SIG-M5 treated with dmso at 0.1 percent for 504 hours (cell line): Measurements from ENCODE around the gene DDA1.

Experiments
- DNase-seq: peaks from one replicate; lab custom pipeline; 2025; ENCODE audit not compliant: unreplicated experiment; lab: John Stamatoyannopoulos, UW

DDA1 gene

DNA sequence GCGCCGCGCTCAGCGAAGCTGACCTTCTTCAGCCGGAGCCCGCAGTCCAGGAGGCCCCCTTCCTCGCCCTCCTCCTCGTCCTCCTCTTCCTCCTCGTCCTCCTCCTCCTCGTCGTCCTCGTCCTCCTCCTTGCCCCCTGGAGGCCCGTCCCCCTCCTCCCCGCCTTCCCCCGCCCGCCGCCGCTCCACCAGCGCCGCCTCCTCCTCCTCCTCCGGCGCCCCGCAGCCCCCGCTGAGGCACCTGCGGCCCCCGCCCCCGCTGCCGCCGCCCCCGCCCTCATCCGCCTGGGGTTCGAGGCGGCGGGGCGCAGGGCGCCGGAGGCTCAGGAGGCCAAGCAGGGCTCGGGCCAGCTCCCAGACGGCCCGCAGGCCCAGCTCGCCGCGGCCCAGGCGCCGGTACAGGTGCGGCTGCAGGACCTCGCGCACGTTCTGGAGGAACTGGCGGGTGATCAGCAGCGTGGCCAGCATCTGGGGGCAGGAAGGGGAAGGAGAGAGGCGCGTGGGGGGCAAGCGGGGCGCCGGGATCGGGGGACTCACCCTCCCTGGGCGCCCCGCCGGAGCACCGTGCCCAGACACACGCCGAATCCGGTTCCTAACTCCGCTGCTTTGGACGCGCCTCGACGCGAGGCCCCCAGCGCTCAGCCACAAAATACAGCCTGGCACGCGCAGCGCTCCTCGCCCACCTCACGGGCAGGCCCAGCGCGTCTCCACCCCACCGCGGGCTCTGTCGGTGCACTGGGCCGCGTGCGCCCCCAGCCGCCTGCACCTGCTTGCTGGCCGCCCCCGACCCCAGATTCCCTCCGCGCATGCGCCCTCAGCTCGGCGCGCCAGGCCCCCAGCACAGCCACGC lies 19.4 kb downstream of the DDA1 start:
- no peak for DNase-seq

DNA sequence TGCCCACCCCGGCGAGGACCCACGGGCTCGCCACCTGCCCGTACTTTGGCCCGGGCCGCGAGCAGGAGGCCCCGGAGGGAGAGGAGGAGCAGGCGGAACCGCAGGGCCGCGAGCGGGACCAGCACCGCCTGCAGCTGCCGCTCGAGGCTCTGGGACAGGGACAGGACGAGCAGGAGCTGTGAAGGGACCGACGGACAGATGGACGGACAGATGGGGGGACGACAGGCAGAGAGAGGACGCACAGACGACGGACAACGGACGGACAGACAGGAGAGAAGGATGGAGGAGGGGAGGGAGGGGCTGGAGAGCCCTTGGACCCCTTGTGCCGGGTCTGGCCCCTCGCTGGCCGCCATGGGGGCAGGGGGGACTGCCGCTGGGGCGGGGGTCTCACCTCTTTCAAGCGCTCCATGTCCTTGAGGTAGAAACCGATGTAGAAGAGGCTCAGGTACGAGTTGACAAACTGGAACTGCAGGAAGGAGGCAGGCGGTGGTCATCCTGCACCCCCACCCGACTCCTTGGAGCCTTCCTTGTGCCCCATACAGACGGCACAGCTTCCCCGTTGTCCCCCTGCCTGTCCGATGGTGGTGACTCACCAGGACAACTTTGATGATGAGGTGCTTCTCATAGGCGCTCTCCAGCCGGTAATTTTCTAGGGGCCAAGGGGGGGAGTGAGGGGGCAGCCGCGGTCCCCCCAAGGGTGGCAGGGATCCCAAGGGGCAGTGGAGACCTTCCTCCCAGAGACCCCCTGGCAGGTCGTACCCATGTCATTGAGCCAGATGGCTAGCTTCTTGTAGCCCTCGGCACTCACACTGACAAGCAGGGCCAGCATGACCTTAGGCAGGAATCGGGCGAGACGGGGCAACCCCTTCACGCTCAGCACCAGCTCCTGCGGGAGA lies 20.3 kb downstream of the DDA1 start:
- no peak for DNase-seq

DNA sequence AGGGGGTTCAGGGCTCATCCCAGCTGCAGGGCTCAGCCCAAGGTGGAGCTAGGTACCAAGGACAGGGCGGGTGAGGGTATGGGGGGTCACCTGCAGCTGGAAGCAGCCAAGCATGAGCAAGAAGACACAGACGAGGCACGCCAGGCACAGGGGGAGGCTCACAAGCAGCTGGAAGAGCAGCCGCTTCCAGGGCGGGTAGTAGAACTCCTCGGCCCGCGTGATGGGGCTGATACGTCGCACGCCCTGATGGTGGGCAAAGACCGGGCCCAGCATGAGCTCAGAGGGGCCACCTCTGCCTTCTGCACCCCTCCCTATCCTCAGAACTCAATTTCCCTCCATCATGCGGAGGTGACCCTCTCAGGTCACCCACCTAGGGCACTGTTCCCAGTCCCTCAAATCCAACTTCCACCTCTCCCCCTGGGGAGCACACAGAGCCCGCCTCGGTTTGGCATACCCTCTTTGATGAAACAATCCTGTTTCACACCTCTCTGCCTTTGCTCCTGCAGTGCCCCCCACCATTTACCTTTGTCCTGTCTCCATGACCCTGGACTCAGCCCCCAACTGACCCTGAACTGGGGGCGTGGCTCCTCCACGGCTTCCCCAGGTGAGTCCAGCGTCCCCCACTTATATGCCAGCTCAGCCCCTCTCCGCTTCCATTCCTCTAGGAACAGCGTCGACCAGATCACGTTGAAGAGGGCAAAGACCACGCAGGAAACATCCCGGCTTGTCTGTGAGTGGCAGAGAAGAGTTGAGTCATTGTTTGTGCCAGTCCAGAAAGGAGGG lies 21.1 kb downstream of the DDA1 start:
- no peak for DNase-seq

DNA sequence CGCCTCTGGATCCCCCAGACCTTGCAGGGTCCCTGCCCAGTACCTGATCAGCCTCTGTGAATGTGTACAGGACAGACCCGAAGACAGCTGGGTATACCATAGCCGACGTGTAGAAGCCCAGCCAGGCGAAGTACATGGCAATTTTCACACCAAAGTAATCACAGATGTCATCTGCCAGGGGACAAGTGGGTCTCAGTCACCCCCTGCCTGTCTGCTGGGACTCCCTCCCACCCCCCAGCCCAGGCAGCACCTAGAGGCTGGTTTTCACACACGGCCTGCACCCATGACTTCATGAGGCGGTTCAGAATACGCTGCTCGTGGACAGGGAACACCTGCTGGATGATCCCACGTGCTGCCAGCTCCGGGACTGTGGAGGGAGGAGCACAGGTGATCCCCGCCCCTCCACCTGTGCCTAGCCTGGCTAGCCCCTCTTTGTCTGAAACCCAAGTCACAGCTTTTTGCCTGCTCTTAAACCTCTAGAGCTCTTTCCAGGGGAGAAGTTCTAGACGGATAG lies 21.7 kb downstream of the DDA1 start:
- DNase-seq, result no peak

DNA sequence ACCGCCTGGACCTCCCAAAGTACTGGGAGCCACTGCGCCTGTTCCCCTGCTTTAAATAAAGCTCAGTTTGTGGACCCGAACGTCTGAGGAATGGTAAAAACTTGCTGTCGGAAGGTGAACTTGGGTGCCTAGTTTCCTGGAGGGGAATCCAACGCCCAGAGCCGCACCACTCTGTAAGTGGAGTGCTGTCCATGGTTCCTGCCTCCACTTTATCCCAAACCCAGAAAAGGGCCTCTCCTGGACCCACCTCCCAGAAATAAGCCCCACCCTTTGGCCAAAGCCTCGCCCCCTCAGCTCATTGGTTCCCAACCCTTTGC lies 23.0 kb downstream of the DDA1 start:
- DNase-seq, result no peak

DNA sequence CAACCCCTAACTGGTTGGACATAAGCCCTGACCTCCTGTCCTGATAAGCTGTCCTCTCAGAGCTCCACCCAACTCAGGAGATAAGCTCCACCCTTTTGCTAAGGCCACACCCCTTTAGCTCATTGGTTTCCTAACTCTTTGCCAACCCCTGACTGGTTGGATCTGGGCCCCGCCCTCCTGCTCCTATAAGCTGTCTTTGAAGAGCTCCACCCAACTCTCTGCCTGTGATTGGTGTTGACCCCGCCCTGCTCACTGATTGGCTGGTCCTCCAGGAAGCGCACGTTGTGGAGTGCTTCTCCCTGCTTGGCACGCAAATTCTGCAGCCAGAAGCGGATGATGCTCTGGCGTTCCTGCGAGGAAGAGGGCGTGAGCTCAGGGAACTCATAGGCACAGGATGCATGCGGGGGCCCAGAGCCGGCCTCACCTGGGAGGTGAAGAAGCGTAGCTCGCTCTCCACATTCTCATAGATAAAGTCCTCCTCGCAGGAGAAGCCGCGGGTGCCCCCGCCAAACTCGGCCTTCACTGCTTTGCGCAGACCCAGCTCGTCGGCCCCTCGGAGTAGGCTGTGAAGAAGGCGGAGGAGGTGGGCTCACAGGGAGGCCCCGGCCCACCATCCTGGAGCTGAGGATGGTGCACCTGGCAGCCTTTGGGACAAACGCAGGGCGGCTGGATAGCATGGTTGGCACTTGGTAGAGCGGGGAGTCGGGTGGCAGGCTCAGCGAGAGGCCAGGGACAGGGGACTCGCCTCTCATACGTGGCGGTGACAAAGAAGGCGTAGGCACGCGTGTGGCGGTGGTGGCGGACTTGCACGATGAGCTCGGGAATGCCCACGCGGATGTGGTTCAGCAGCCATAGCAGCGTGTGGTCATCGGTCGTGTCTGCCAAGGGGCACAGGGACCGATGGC lies 23.6 kb downstream of the DDA1 start:
- DNase-seq, result peak; percentile 49

DNA sequence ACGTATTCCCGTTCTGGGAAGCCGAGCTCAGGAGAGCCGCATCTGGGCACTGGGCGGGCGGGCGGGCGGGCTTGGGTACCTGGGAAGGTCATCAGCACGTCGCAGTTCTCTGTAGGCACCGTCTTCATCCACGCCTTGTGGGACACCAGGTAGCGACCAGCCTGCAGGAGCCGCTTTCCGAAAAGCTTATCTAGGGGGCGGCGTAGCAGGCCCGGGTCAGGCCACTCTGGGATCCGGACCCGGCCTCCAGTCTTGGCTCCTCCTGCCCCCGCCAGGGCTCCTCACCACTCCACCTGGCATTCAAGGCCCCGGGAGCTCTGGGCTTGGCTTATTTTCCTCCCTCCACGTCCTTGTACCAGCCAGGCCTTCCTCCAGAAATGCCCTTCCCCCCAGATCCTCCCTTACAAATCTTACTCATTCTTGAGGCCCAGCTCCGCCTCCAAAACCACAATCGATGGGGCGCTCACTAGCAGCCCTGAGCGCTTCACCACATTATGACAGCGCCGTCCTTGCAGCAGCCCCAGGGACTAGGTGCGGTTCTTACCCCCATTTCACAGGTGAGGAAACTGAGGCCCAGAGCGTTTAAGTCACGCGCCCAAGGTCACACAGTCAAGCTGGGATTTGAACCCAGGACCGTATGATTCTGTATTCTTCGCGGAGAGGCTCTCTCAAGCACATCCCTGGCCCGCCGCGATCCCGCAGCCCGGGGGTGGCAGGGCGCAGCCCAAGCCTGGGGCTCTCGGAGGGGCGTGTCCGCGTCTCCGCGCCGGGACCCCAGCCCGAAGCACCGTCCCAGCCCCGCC lies 24.4 kb downstream of the DDA1 start:
- peak; percentile 89 for DNase-seq

DNA sequence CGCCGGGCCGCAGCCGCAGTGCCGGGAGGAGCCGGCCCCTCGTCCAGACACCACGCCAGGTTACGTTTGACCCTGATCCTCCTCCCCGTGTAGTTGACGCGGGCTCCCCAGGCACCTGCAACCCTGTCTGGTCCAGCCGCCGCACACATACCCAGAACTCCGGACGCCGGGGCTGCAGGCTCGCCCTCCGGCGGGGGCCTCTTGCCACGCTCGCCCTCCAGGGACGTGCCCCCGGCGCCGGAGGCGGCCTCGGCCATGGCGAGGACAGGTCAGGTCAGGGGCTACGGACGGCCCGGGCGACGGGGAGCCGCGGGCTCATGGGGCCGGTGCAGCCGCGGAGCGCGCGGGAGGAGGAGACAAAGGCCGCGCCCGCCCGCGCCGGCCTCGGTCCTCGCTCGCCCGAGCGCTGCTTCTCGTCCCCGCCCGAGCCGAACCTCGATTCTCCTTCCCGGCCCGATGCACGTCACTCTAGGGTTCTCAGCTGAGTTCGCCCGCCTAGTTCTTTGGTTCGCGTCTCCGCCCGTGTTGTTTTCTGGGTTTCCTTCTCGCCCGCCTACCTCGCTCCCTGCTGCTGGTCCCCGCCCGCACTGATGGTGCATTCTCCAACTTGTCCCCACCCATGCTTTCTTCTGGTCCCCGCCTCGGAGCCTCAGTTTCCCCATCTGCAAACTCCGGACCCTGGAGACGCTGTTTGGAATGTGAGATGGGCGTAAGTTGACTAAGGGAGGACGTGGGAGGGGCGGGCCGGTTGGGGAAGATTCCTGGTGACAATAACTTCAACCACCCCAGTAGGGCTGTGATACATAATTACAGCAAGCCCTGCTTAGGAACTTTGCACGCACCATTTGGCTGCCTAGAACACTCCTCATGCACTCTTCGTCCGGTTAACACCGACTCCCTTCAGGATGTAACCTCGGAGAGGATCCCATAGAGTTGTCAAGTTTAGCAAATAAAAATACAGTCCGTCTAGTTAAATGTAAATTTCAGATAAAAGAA lies 25.3 kb downstream of the DDA1 start, which contains the start of gene ANO8:
Gene ANO8, minus strand, starts transcription at position 442 of the 996 bp plus-strand sequence. Its CDS starts 185 bp downstream, at position 257.
- peak; percentile 91 for DNase-seq

DNA sequence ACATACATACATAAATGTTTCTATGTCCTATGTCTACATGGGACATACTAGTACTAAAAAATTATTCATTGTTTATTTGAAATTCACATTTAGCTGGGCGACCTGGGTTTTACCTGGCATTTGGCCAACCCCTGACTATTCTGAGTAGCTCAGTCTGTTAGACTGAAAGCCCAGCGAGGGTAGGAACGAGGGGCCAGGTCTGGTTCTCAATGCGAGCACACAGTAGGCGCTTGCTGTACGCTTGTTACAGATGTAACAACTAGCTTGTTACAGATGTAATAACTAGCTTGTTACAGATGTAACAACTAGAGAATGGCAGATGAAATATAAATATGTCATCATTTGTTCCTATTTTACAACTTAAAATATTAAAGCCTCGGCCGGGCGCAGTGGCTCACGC lies 26.2 kb downstream of the DDA1 start:
- no peak for DNase-seq

DNA sequence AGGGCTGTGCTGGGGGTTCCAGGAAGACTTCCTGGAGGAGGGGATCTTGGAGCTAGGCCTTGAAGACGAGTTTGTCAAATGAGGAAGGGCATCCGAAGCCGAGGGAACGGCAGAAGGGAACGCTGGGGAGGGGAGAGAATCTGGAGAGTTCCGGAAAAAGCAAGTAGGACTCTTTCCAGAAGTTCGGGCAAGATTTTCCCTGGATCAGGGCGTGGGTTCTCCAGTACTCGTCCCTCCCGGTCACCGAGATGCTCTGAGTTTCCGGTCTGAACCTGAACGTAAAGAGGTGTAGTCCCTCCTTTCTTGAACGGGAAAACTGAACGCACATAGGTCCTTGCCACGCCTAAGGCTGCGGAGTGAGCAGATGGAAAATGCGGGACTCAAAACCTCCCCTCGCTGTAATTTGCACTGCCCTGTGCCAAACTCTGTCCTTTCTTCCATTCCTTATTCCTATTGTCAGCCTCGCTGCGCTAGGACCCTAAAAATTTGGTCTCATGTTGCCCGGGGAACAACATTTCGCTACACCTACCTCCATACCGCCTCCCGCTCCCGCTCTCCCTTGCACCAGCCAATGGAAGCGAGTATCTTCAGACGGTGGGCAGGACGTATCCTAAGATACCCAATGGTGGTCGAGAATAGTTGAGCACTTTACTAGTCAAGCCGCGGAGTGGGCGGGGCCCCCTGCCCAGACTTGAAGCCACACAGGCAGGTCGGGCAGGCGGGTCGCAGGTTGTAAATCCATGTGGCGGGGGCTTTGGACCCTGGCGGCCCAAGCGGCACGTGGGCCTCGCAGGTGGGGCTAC lies 27.7 kb downstream of the DDA1 start, which contains the start of gene GTPBP3:
Gene GTPBP3, plus strand, starts transcription at position 682 of the 803 bp plus-strand sequence. Its CDS starts 59 bp downstream, at position 741.
- DNase-seq, result peak; percentile 99

DNA sequence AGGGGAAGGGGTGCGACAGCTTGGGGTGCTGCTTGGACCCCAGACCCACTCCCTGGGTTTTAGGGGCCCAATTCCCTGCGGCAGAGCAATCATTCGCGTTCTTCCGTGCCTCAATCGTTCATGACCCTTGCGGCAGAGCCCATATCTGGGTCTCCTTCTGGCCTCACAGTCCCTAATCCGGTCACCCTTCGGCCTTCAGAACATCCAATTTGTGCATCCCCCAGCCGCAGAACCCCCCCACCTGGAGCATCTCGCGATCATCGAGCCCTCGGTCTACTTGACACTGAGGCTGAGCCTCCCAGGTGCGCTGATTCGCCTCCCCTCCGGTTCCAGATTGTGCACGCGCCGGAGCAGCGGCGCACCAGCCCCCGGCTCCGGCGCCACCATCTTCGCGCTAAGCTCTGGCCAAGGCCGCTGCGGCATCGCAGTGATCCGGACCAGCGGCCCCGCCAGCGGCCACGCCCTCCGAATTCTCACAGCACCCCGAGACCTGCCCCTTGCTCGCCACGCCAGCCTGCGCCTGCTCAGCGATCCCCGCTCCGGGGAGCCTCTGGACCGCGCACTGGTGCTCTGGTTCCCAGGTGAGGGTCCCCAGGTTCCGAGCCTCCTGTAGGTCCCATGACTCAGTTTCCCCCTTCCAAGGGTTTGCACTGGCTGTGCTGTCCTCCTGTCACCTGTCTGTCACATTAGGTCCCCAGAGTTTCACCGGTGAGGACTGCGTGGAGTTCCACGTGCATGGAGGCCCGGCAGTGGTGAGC lies 28.5 kb downstream of the DDA1 start:
- DNase-seq, result no peak

DNA sequence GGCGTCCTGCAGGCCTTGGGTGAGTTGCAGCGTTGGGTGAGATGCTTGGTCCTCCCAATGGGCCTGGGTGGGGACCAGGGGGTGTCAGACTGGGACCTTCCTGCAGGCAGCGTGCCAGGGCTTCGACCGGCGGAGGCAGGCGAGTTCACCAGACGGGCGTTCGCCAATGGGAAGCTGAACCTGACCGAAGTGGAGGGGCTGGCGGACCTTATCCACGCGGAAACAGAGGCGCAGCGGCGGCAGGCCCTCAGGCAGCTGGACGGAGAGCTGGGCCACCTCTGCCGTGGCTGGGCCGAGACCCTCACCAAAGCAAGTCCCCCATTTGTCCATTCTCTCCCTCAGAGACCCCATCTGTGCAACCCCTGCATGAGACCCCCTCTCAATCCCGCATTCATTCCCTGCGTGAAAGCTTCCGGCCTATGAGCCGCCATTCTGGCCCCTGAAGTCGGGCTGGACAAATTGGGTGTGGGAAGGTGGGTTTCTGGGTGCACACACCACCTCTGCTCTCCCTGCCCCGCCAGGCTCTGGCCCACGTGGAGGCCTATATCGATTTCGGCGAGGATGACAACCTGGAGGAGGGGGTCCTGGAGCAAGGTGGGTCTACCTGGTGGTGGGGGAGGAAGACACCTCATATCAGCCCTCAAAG lies 29.2 kb downstream of the DDA1 start:
- DNase-seq, result no peak

DNA sequence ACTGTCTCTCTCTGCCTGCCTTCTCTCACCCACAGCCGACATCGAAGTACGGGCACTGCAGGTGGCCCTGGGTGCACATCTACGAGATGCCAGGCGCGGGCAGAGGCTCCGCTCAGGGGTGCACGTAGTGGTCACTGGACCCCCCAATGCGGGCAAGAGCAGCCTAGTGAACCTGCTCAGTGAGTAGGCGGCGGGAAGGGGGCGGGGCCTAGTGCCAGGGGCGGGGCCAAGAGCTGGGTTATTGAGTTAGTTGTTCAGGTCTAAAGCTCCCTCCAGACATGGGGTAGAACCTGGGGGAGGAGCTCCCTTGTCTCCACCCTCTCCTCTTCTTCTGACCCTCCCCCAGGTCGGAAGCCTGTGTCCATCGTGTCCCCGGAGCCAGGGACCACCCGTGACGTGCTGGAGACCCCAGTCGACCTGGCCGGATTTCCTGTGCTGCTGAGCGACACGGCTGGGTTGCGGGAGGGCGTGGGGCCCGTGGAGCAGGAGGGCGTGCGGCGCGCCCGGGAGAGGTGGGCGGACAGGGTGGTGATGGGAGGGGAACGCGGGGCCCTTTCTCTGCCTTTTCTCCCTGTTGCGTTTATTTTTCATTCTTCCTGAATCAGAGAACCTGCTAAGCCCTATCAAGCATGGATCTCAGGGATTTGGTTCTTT lies 29.9 kb downstream of the DDA1 start:
- DNase-seq, result no peak

DNA sequence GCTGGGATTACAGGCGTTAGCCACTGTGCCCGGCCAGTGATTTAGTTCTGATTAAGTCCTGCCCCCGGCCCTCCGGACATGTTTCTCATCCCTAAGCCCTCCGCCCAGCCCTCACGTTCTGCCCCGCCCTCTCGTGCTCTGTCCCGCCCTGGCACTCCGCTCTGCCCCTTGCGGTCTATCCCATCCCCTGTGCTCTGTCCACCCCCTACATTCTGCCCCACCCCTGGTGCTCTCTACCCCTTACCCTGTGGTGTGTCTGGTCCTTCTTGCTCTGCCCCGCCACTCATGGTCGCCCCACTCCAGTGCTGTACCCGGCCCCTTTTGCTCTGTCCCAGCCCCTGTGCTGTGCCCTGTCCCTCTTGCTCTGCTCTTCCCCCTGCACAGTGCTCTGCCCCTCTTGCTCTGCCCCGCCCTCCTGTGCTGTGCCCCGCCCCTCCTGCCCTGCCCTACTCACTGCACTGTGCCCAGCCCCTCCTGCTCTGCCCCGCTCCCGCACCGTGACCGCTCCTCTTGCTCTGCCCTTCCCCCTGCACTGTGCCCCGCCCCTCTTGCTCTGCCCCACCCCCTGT lies 31.0 kb downstream of the DDA1 start:
- DNase-seq, result peak; percentile 25

DNA sequence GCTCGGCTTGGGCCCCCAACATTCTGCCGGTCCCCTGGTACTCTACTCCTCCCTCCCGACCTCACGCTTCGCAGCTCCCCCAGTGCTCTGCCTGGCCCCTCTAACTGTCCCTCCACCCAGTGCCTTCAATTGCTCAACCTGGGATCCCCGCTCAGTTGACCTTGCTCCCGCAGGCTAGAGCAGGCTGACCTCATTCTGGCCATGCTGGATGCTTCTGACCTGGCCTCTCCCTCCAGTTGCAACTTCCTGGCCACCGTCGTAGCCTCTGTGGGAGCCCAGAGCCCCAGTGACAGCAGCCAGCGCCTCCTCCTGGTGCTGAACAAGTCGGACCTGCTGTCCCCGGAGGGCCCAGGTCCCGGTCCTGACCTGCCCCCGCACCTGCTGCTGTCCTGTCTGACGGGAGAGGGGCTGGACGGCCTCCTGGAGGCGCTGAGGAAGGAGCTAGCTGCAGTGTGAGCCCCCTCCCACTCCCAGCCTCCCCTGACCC lies 31.6 kb downstream of the DDA1 start:
- no peak for DNase-seq
